Omental fat pad (tissue), 4 donors: ENCODE measurements around the gene NOX3. TPM values are rescaled to one million over a fixed set of nuclear protein-coding genes. Genes with fewer than 3 reads are reported as not detected.

Experiments
- ATAC-seq: fragments of 150-250 bp; one replicate; pipeline ENCODE4 v1.9.1; 2016; ENCODE audit warnings: mild to moderate bottlenecking, moderate library complexity; ENCODE audit not compliant: low FRiP score
- DNase-seq: peaks from one replicate; pipeline ENCODE4 v3.0.0-alpha.2; 2019; ENCODE audit warnings: low spot score
- total RNA-seq, 4 donors: library from RNA; depleted of rRNA; stranded (reverse); fragments of >200 nt; gene quantifications; one replicate each; pipeline ENCODE4 v1.1.0, GENCODE V29; 2016
- TF ChIP-seq, protein P1 (sequence below), 3 donors: fragments of 450-650 bp; IDR thresholded peaks; one replicate each; pipeline ENCODE4 v1.5.1; 2016 to 2017; ENCODE audit warnings: antibody characterized with exemption in 3 of 3, mild to moderate bottlenecking in 3 of 3, moderate library complexity in 2 of 3

The NOX3 gene
- total RNA-seq, 4 donors from 2014 or later = not detected

DNA sequence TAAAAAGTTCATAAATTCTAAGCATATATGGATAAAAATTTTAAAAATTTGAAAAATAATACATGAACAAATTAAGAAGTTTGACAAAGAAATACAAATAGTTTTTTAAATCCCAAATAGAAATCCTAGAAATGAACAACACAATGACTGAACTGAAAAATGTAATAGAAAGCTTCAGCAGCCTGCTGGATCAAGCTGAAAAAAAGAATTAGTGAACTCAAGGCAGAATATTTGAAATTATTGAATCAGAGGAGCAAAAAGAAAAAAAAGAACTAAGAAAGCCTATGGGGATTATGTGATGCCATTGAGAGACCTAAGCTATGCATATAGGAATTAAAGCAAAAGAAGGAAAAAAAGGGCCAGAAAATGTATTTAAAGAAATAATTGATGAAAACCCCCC, 101.5 kb downstream of the NOX3 start:
- no peak for ATAC-seq
- DNase-seq = no peak
- TF ChIP-seq, protein P1, sequence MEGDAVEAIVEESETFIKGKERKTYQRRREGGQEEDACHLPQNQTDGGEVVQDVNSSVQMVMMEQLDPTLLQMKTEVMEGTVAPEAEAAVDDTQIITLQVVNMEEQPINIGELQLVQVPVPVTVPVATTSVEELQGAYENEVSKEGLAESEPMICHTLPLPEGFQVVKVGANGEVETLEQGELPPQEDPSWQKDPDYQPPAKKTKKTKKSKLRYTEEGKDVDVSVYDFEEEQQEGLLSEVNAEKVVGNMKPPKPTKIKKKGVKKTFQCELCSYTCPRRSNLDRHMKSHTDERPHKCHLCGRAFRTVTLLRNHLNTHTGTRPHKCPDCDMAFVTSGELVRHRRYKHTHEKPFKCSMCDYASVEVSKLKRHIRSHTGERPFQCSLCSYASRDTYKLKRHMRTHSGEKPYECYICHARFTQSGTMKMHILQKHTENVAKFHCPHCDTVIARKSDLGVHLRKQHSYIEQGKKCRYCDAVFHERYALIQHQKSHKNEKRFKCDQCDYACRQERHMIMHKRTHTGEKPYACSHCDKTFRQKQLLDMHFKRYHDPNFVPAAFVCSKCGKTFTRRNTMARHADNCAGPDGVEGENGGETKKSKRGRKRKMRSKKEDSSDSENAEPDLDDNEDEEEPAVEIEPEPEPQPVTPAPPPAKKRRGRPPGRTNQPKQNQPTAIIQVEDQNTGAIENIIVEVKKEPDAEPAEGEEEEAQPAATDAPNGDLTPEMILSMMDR (IDR thresholded peaks at IDR 0.05) = no peak

DNA sequence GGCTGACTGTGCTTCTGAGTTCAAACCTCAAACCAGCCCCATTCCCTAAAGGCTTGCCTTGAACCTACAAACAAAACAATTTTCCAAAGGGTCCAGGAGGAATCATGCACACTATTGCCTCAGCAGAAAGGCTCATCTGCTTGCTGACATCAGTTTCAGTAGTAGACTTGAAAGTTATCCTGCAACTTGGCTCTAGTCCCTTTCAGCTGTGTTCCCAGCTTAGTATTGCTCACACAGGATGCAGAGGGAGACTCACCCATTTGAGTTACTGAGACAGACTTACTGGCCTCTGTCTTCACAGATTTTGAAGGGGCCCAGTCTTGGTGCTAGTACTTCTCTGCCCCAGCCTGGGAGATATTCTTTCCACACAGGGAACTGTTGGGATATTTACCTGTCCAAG, 102.8 kb downstream of the NOX3 start:
- ATAC-seq (no peak), DNase-seq (no peak)
- TF ChIP-seq, protein P1 (IDR thresholded peaks at IDR 0.05) = no peak

DNA sequence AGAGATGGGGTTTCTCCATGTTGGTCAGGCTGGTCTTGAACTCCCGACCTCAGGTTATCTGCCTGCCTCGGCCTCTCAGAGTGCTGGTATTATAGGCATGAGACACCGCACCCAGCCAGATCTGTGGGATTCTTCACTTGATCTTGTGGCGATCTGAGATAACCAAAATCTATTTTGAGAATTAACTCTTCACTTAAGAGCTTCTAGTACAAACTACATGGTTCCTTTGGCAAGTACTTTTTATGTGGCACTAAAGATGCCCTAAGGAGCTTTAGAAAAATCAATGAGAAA, 103.6 kb downstream of the NOX3 start:
- TF ChIP-seq, protein P1 (IDR thresholded peaks at IDR 0.05) = no peak
- ATAC-seq (no peak), DNase-seq (no peak)

DNA sequence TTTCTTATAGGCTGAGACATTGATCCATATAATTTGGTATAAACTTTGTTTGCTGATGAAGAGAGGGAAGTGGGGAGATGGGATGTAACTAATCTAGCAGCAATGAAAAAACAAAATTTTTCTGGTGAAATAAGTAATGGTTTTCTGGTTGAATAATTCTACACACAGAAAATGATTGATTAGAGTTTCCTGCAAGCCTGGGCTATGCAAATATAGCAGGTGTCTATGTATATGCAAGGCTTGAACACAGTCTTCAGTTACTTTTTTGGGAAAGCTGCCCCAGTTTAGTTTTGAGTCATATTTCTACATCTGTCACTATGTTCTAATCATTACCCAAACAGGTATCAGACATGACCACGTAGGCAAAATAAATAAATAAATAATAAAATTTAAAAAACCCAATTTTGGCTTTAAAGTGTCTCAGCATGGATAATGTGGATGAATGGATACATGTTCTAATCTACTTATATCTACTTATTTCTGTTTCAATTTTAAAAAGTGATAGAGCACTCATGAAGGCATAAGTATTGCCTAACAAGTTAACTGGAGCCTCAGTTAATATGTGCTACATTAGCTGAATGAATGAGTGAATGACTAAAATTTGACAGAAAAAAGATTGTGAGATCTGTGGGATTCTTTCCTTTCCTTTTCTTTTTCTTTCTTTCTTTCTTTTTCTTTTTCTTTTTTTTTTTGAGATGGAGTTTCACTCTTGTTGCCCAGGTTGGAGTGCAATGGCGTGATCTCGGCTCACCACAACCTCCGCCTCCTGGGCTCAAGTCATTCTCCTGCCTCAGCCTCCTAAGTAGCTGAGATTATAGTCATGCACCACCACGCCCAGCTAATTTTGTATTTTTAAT, 104.1 kb downstream of the NOX3 start:
- TF ChIP-seq, protein P1 (IDR thresholded peaks at IDR 0.05) = no peak
- ATAC-seq (no peak), DNase-seq (no peak)

DNA sequence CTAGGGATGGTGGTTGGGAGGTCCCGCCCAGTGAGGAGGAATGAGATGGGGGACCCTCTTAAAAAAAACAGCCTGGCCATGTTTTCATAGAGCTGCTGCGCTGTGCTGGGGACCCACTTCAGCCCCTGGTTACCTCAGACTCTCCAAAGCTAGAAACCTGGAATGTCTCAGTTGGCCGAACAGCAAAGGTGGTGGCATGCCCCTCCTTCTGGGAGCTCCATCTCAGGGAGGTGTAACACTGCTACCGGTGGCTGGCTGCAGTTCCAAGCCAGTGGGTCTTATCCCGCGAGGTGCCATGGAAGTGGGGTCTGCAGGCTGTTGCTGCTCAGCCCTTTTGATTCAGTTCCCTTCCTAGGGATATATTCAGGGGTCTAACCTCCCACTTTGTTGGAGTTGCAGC, 105.7 kb downstream of the NOX3 start:
- TF ChIP-seq, protein P1 (IDR thresholded peaks at IDR 0.05) = no peak
- DNase-seq (no peak), ATAC-seq (no peak)

DNA sequence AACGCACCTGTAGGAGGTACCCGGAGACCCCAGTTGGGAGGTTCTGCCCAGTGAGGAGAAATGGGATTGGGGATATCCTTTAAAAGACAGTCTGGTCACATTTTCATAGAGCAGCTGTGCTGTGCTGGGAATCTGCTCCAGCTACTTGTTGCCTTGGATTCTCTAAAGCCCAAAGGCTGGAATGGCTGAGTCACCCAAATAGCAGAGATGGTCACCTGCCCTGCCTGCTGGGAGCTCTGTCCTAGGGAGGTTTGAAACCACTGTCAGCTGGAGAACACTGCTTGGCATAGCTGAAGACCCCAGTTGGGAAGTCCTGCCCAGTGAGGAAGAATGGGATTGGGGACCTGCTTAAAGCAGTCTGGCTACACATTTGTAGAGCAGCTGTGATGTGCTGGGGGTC, 106.5 kb downstream of the NOX3 start:
- ATAC-seq = no peak
- TF ChIP-seq, protein P1 (IDR thresholded peaks at IDR 0.05) = no peak
- DNase-seq = no peak

DNA sequence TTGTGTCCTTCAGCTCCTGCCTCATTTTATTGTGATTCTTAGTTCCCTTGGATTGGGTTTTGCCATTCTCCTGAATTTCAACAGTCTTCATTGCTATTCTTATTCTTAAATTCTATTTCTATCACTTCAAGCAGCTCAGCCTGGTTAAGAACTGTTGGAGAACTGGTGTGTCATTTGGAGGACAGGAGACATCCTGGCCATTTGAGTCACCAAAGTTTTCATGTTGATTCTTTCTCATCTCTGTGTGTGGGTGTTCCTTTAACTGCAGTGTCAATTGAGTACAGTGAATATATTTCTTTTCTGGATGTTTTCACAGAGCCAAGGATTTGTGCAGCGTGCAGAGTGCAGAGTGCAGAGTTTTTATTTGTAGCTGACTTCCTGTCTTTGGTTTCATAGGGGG, 107.8 kb downstream of the NOX3 start:
- TF ChIP-seq, protein P1 (IDR thresholded peaks at IDR 0.05) = no peak
- DNase-seq (no peak), ATAC-seq (no peak)
